GM21529 (cell line): ENCODE results near the gene IL13RA1.
"Not testable (repeated sequence)": the region's sequence is repeated elsewhere in the genome, so short reads cannot be mapped to it uniquely, and the experiment has no call there.

ENCODE experiments used
- ATAC-seq: cut with Tn5 transposase; IDR thresholded peaks from one replicate; pipeline ENCODE4 v1.9.1; 2021; ENCODE audit not compliant: unreplicated experiment

IL13RA1 gene

GRCh38 chrX:118727686-118728339, 407 bp downstream of the IL13RA1 start:
- ATAC-seq: peak; percentile 5

- ATAC-seq: no peak
Observed at GRCh38 chrX:118729042-118729652, 1.7 kb downstream of the IL13RA1 start.

GRCh38 chrX:118730500-118731247, 3.3 kb downstream of the IL13RA1 start:
- ATAC-seq: no peak

GRCh38 chrX:118732551-118732950, 5.1 kb downstream of the IL13RA1 start:
- not testable (repeated sequence) for ATAC-seq

GRCh38 chrX:118734909-118735308, 7.5 kb downstream of the IL13RA1 start:
- peak; percentile 65 for ATAC-seq

- ATAC-seq: peak; percentile 66
Observed at GRCh38 chrX:118736394-118737010, 9.1 kb downstream of the IL13RA1 start.

GRCh38 chrX:118739577-118739976, 12.2 kb downstream of the IL13RA1 start:
- no peak for ATAC-seq

GRCh38 chrX:118740276-118740889, 13.0 kb downstream of the IL13RA1 start:
- ATAC-seq: no peak

- no peak for ATAC-seq
Observed at GRCh38 chrX:118742176-118742575, 14.8 kb downstream of the IL13RA1 start.

- ATAC-seq: no peak
Observed at GRCh38 chrX:118745570-118745969, 18.2 kb downstream of the IL13RA1 start.

GRCh38 chrX:118751950-118752783, 24.8 kb downstream of the IL13RA1 start:
- ATAC-seq: peak; percentile 80

- no peak for ATAC-seq
Observed at GRCh38 chrX:118755633-118756032, 28.2 kb downstream of the IL13RA1 start.

- ATAC-seq: no peak
Observed at GRCh38 chrX:118756101-118756500, 28.7 kb downstream of the IL13RA1 start.

GRCh38 chrX:118758511-118758910, 31.1 kb downstream of the IL13RA1 start:
- ATAC-seq: no peak

GRCh38 chrX:118760025-118760424, 32.6 kb downstream of the IL13RA1 start:
- no peak for ATAC-seq

- no peak for ATAC-seq
Observed at GRCh38 chrX:118761939-118762707, 34.7 kb downstream of the IL13RA1 start.

GRCh38 chrX:118763489-118763888, 36.1 kb downstream of the IL13RA1 start:
- no peak for ATAC-seq

- ATAC-seq: no peak
Observed at GRCh38 chrX:118764122-118764521, 36.7 kb downstream of the IL13RA1 start.

- no peak for ATAC-seq
Observed at GRCh38 chrX:118770133-118770760, 42.8 kb downstream of the IL13RA1 start.
